Upper lobe of left lung (tissue), 6 donors: ENCODE data around the gene YAP1. TPM values are rescaled to one million over a fixed set of nuclear protein-coding genes. Genes with fewer than 3 reads are reported as not detected.

Experiments
- ATAC-seq, 2 donors: fragments of 200-7000 bp; cut with Tn5 transposase; one replicate each; pipeline ENCODE4 v1.9.1; 2022; ENCODE audit warnings: mild to moderate bottlenecking in 2 of 2, moderate library complexity in 2 of 2; ENCODE audit not compliant: low FRiP score in 2 of 2
- DNase-seq, 2 donors: peaks; one replicate each; pipeline ENCODE4 v3.0.0-alpha.2; 2019 to 2020
- H3K27ac ChIP-seq, 4 donors: fragments of 200-600 bp; sonication (generic); one replicate each; pipeline ENCODE4 v1.5.1; 2016 to 2019
- H3K27me3 ChIP-seq, 4 donors: fragments of 200-600 bp; sonication (generic); one replicate each; pipeline ENCODE4 v1.5.1; 2017 to 2019
- H3K36me3 ChIP-seq, 4 donors: fragments of 200-600 bp; sonication (generic); one replicate each; pipeline ENCODE4 v1.5.1; 2016 to 2019
- H3K4me1 ChIP-seq, 4 donors: fragments of 200-600 bp; sonication (generic); one replicate each; pipeline ENCODE4 v1.5.1; 2018 to 2019
- H3K4me3 ChIP-seq, 4 donors: fragments of 200-600 bp; sonication (generic); one replicate each; pipeline ENCODE4 v1.5.1; 2017 to 2019; ENCODE audit warnings: mild to moderate bottlenecking in 2 of 4, moderate library complexity in 1 of 4
- H3K9me3 ChIP-seq, 4 donors: fragments of 200-600 bp; sonication (generic); one replicate each; pipeline ENCODE4 v1.5.1; 2018 to 2019
- EP300 ChIP-seq, 4 donors: sonication (generic); formaldehyde crosslinking; IDR thresholded peaks; one replicate each; pipeline ENCODE4 v1.5.1; 2017; ENCODE audit warnings: antibody characterized with exemption in 4 of 4, control low read depth in 2 of 4
- POLR2A ChIP-seq, 4 donors: fragments of 450-650 bp; IDR thresholded peaks; one replicate each; pipeline ENCODE4 v1.5.1; 2016 to 2017; ENCODE audit warnings: antibody characterized with exemption in 4 of 4, mild to moderate bottlenecking in 2 of 4
- POLR2AphosphoS5 ChIP-seq, 2 donors: sonication (generic); formaldehyde crosslinking; IDR thresholded peaks; one replicate each; pipeline ENCODE4 v1.5.1; 2017; ENCODE audit warnings: antibody characterized with exemption in 2 of 2
- WGBS, 2 donors: methylation state at CpG; one replicate each; pipeline ENCODE4 v1.1.5; 2017 to 2018; 5-methylcytosine and 5-hydroxymethylcytosine counted together
- total RNA-seq, 6 donors: library from RNA; depleted of rRNA in 4 of 6; stranded (reverse); fragments of >200 nt in 4 of 6; gene quantifications; one replicate each; pipeline versions ENCODE4 v1.1.0 to v1.2.1, GENCODE V29; 2016 to 2021
- TF ChIP-seq, protein P1 (sequence below), 6 experiments: fragments of 450-650 bp in 4 of 6; fragments of 200-600 bp in 2 of 6; sonication (generic) in 2 of 6; IDR thresholded peaks; one replicate each; pipeline ENCODE4 v1.5.1; 2016 to 2019; ENCODE audit warnings: antibody characterized with exemption in 6 of 6
- donor health status: DM: no; HTN: no; CAD: no; lungs with moderate emphysema.
- donor health status: DM: no; HTN: yes; CAD: no; lungs with severe emphysema.

Gene YAP1
- total RNA-seq, 6 donors from 2014 or later, result 99.2 to 262 (median 190) TPM

DNA sequence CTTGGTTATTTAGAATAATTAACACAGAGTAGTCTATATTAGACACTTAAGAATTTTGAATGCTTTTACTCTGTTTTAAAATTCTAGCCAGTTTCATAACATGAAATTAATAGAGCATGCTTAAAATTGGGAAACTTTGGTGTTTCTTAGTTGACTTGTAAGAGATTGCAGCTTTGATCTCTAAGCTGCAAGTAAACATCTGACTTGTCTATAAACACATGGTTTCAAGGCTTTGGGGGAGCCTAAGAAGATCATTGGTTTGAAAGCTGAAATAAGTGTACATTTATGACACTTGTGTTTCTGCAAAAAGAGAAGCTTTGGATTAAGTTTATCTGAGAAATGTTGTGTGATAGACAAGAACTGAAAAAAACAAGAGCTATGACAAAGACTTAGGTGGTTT lies 37.8 kb downstream of the YAP1 start:
- ATAC-seq, result no peak
- Histone ChIP-seq H3K36me3 (no peaks in the 10 kb centered on the region), H3K9me3 (no peaks in the 10 kb centered on the region), H3K4me1 (peaks cover 21 to 41% (median 32%) of the 10 kb centered on the region in 4 donors), H3K27ac (no peak overlapping the region), H3K4me3 (no peak overlapping the region), H3K27me3 (no peaks in the 10 kb centered on the region)
- no peak for DNase-seq
- TF ChIP-seq EP300 (IDR thresholded peaks at IDR 0.05) (no peak), POLR2A (IDR thresholded peaks at IDR 0.05) (no peak), POLR2AphosphoS5 (IDR thresholded peaks at IDR 0.05) (no peak)
- TF ChIP-seq, protein P1, sequence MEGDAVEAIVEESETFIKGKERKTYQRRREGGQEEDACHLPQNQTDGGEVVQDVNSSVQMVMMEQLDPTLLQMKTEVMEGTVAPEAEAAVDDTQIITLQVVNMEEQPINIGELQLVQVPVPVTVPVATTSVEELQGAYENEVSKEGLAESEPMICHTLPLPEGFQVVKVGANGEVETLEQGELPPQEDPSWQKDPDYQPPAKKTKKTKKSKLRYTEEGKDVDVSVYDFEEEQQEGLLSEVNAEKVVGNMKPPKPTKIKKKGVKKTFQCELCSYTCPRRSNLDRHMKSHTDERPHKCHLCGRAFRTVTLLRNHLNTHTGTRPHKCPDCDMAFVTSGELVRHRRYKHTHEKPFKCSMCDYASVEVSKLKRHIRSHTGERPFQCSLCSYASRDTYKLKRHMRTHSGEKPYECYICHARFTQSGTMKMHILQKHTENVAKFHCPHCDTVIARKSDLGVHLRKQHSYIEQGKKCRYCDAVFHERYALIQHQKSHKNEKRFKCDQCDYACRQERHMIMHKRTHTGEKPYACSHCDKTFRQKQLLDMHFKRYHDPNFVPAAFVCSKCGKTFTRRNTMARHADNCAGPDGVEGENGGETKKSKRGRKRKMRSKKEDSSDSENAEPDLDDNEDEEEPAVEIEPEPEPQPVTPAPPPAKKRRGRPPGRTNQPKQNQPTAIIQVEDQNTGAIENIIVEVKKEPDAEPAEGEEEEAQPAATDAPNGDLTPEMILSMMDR (IDR thresholded peaks at IDR 0.05), result no peak

GRCh38 chr11:102151784-102152525 lies 41.7 kb downstream of the YAP1 start:
- peaks cover 6 to 33% (median 7%) of the 10 kb centered on the region in 4 donors for H3K4me1 ChIP-seq
- DNase-seq (no peak), ATAC-seq (no peak)
- H3K9me3 ChIP-seq, result no peaks in the 10 kb centered on the region
- no peaks in the 10 kb centered on the region for H3K27me3 ChIP-seq
- peak overlapping the region in 1 of 4 donors; percentile 7 for H3K27ac ChIP-seq
- H3K36me3 ChIP-seq, result no peaks in the 10 kb centered on the region
- WGBS, 2 donors, result 86 to 88% methylated on average over 6 of the region's 6 CpGs
- TF ChIP-seq, protein P1 (IDR thresholded peaks at IDR 0.05), result no peak
- TF ChIP-seq POLR2AphosphoS5 (IDR thresholded peaks at IDR 0.05) (no peak), POLR2A (IDR thresholded peaks at IDR 0.05) (no peak)
- no peak overlapping the region for H3K4me3 ChIP-seq

DNA sequence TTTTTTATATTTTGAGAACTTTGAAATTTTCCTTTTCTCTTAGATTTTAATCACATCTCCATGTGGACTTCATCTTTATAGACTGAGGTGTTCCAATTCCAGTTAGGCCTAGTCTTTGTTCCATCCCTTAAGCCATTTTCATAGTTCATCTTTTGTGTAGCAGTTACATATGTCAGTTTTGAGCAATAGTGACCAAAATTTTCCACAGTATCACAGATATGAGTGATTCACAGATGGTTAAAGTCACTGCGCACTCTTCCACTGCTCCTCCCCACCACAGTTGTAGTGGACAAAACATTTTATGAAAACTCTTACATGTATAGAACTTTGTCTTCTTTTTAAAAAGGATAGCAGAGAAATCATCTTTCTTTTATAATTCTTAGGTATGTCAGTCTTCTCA lies 42.8 kb downstream of the YAP1 start:
- no peak for ATAC-seq
- TF ChIP-seq, protein P1 (IDR thresholded peaks at IDR 0.05), result no peak
- TF ChIP-seq POLR2AphosphoS5 (IDR thresholded peaks at IDR 0.05) (no peak), POLR2A (IDR thresholded peaks at IDR 0.05) (no peak), EP300 (IDR thresholded peaks at IDR 0.05) (no peak)
- H3K27ac ChIP-seq, result no peak overlapping the region
- H3K36me3 ChIP-seq, result no peaks in the 10 kb centered on the region
- H3K4me1 ChIP-seq, result peaks cover 7 to 35% (median 13%) of the 10 kb centered on the region in 4 donors
- DNase-seq, result no peak
- H3K4me3 ChIP-seq, result no peak overlapping the region
- 98 to 100% methylated on average over 1 of the region's 1 CpG for WGBS, 2 donors
- no peaks in the 10 kb centered on the region for H3K9me3 ChIP-seq
- H3K27me3 ChIP-seq, result no peaks in the 10 kb centered on the region

- Histone ChIP-seq H3K27ac (no peak overlapping the region), H3K36me3 (no peaks in the 10 kb centered on the region), H3K27me3 (no peaks in the 10 kb centered on the region), H3K9me3 (no peaks in the 10 kb centered on the region), H3K4me1 (peaks cover 10 to 33% (median 16%) of the 10 kb centered on the region in 4 donors), H3K4me3 (no peak overlapping the region)
- ATAC-seq (no peak), DNase-seq (no peak)
- TF ChIP-seq POLR2A (IDR thresholded peaks at IDR 0.05) (no peak), EP300 (IDR thresholded peaks at IDR 0.05) (no peak), POLR2AphosphoS5 (IDR thresholded peaks at IDR 0.05) (no peak)
- TF ChIP-seq, protein P1 (IDR thresholded peaks at IDR 0.05), result no peak
- WGBS, 2 donors, result 85 to 100% methylated on average over 1 of the region's 1 CpG
Observed at GRCh38 chr11:102154806-102155205, 44.6 kb downstream of the YAP1 start.

DNA sequence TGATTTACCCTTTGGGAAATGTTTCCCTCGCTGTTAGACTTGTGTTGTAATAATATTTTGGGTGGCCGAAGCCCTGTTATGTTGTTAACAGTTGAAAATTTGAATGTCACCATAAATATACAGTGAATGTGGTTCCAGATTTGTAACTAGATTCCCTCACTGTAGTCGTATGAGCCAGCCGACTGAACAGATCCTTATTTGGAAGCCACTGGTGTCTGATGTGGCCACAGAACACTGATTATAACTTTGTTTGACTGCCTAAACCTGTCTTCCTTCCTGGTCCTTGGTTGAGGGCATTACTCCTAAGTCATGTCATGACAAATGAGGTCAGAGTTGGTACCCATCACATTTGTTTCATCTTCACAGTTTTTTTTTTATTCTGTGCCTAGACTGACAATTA lies 45.4 kb downstream of the YAP1 start:
- no peak for TF ChIP-seq EP300 (IDR thresholded peaks at IDR 0.05)
- TF ChIP-seq POLR2A (IDR thresholded peaks at IDR 0.05), result no peak
- TF ChIP-seq, protein P1 (IDR thresholded peaks at IDR 0.05), result no peak
- TF ChIP-seq POLR2AphosphoS5 (IDR thresholded peaks at IDR 0.05), result no peak
- Histone ChIP-seq H3K27ac (no peak overlapping the region), H3K4me1 (peaks cover 10 to 33% (median 16%) of the 10 kb centered on the region in 4 donors), H3K9me3 (no peaks in the 10 kb centered on the region), H3K27me3 (no peaks in the 10 kb centered on the region), H3K4me3 (no peak overlapping the region), H3K36me3 (no peaks in the 10 kb centered on the region)
- WGBS, 2 donors, result 63 to 70% methylated on average over 4 of the region's 4 CpGs
- ATAC-seq (no peak), DNase-seq (no peak)
